LNCAP (cell line): ENCODE results near the gene SRGAP3.

Experiments used
- CTCF ChIP-seq: fragments of 450-650 bp; IDR thresholded peaks from 2 replicates; pipeline ENCODE4 v1.5.1; 2017; ENCODE audit warnings: mild to moderate bottlenecking

The SRGAP3 gene

DNA sequence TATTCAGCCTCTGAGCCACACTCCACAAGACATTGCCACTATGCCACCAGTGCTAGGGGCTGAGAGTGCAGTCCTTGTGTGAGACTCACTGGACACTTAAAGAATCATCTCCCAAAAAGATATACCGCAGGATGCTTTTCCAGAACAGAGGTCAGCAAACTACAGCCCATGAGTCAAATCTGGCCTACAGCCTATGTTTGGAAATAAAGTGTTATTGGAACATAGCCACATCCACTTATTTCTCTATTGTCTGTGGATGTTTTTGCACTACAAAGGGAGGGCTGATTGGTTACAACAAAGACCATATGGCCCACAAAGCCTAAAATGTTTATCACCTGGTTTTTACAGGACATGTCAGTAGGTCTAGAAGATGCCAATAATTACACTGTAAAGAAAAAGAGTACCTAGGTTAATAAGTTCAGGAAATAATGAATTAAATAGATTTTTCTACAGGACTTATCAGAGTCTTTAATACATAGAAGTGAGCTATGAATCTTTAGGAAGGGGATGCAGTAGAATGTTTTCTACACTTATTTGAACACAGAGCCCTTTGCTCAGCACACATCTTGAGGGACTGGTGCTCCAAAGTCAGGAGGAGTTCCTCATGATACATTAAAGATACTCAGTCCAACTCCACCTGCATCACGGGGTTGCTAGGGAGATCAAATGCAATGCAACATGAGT lies 26.3 kb downstream of the SRGAP3 start:
- no peak for TF ChIP-seq CTCF

- no peak for TF ChIP-seq CTCF
These were observed 27.4 kb downstream of the SRGAP3 start for GRCh38 chr3:9222049-9222448.

DNA sequence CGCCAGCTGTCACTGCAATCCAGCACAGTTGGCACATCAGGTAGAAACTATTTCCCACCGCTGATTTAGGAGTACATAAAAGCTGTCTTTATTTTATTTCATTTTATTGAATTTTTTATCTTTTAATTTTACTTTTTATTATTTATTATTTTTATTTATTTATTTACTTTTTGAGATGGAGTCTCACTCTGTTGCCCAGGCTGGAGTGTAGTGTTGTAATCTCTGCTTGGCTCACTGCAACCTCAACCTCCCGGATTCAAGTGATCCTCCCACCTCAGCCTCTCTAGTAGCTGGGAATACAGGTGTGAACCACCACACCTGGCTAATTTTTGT lies 31.0 kb downstream of the SRGAP3 start:
- TF ChIP-seq CTCF: no peak

GRCh38 chr3:9217784-9218513 lies 31.5 kb downstream of the SRGAP3 start:
- no peak for TF ChIP-seq CTCF

DNA sequence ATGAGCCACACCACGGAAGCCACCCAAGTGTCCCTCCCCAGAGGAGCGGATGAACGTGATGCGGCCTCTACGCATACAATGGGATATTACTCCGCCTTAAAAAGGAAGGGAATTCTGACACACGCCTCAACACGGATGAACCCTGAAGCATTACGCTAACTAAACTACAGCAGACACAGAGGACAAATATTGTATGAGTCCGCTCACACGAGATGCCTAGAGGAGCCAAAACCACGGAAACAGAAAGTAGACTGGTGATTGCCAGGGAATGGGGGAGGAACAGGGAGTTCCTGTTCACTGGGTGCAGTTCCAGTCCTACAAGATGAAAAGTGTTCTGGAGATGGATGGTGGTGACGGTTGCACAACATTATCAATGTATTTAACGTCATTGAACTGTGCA lies 32.7 kb downstream of the SRGAP3 start:
- TF ChIP-seq CTCF: no peak

DNA sequence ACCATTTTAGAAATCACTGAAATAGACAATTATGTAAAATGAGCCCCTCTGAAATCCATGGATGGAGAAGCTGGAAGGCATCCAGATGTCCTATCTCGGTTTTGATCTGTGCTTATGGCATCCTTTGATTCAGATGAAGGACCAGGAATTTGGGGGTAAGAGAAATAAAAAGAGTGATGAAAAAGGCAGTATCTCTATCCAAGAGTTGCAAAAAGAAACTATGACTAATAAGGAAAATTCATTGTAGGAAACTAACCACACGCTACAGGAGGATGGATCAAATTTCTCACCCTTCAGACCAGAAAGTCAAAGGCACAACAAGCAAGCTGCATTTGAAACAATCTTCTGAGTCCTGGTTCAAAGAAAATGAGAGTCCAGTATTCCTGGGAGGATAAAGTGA lies 34.8 kb downstream of the SRGAP3 start:
- no peak for TF ChIP-seq CTCF

DNA sequence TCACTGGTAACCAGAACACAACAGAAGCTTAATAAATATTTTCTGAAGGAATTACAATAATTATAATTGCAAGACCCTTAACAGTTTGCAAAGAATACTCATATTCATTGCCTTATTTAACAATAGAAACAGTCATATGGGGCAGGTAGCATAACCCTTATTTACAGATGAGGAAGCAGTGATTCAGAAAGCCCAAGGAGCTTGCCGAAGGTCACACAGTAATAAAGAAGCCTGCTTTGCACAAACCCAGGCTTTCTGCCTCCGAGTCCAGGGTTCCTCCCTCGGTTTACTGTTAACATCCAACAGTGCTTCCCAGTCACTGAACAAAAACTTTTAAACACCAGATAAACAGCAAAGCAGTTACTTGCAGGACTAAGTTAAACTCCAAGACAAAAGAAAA lies 35.3 kb downstream of the SRGAP3 start:
- no peak for TF ChIP-seq CTCF
